ENCODE data around the gene USP46. TPM values are rescaled to one million over a fixed set of nuclear protein-coding genes. Genes with fewer than 3 reads are reported as not detected.

USP46 gene
- total RNA-seq, 1 donor from 2014 or later, result 55.3 TPM

GRCh38 chr4:52554612-52555355, 104.3 kb downstream of the USP46 start:
- no peak for DNase-seq
- ATAC-seq (ENCODE audit: poor library complexity), result no peak
- intact Hi-C loops (cut with DNase I), result loop anchor here (10.0 kb wide), 1 partner anchor 90 kb away; no protein-coding TSS in a partner anchor

- ATAC-seq (ENCODE audit: poor library complexity) (no peak), DNase-seq (no peak)
- intact Hi-C loops (cut with DNase I), result loop anchor here (10.0 kb wide), 1 partner anchor 92 kb away; no protein-coding TSS in a partner anchor
Observed at GRCh38 chr4:52552778-52553177, 106.3 kb downstream of the USP46 start.

- ATAC-seq (ENCODE audit: poor library complexity) (peak; percentile 89), DNase-seq (peak; percentile 73)
- intact Hi-C loops (cut with DNase I), result loop anchor here (10.0 kb wide), 1 partner anchor 93 kb away; no protein-coding TSS in a partner anchor
Observed at GRCh38 chr4:52551487-52551886, 107.6 kb downstream of the USP46 start.

- no peak for DNase-seq
- ATAC-seq (ENCODE audit: poor library complexity), result no peak
- intact Hi-C loops (cut with DNase I), result loop anchor here (10.0 kb wide), 1 partner anchor 95 kb away; no protein-coding TSS in a partner anchor
Observed at GRCh38 chr4:52550186-52550585, 108.9 kb downstream of the USP46 start.

GRCh38 chr4:52548818-52549570, 110.1 kb downstream of the USP46 start:
- no peak for ATAC-seq (ENCODE audit: poor library complexity)
- DNase-seq, result no peak
- intact Hi-C loops (cut with DNase I), result loop anchor here (5.0 kb wide), 2 partner anchors 38 to 433 kb away; no protein-coding TSS in a partner anchor

- DNase-seq, result no peak
- intact Hi-C loops (cut with DNase I), result loop anchor here (5.0 kb wide), 2 partner anchors 41 to 436 kb away; no protein-coding TSS in a partner anchor
- ATAC-seq (ENCODE audit: poor library complexity), result peak; percentile 83
Observed at GRCh38 chr4:52546449-52546848, 112.7 kb downstream of the USP46 start.

- peak; percentile 82 for ATAC-seq (ENCODE audit: poor library complexity)
- intact Hi-C loops (cut with DNase I), result loop anchor here (5.0 kb wide), 2 partner anchors 42 to 437 kb away; no protein-coding TSS in a partner anchor
- peak; percentile 85 for DNase-seq
Observed at GRCh38 chr4:52545099-52546069, 113.7 kb downstream of the USP46 start.

Other genes starting within 250 kb of the USP46 start
- 4.5 TPM for gene ERVMER34-1, start 92.1 kb upstream of the USP46 start, total RNA-seq
- 5.4 TPM for gene RASL11B, start 203.0 kb upstream of the USP46 start, total RNA-seq

Data from Right ventricle myocardium superior (tissue), 1 donor.